ENCODE results near the gene TLR9. TPM values are rescaled to one million over a fixed set of nuclear protein-coding genes. Genes with fewer than 3 reads are reported as not detected.

TLR9 gene
- total RNA-seq, 1 experiment from 2014 or later, result not detected

DNA sequence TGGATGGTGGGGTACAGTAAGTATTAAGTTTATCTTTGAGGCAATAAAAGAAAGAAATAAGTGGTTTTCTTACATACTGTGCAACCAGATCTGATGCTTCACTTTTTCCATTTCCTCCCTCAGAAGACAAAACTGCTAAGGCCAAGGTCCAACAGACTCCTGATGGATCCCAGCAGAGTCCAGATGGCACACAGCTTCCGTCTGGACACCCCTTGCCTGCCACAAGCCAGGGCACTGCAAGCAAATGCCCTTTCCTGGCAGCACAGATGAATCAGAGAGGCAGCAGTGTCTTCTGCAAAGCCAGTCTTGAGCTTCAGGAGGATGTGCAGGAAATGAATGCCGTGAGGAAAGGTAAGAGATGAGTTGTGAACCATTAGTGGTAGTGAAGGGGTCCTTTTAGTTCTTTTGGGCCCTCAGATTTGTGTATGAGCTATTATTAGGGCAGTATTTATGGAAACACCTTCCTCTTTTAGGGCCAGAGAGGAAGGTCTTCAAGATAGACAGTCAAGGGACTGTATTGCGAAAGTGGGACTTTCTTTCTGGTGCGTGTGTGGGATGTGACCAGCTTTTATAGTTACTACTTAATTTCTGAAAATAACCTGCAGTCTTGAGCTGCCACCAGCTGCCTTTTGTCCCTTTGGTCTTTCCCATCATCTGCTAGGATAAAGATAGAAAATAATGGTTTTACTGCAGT, 22.9 kb downstream of the TLR9 start:
- H3K9me3 ChIP-seq (ENCODE audit: control insufficient read depth, insufficient read depth, low read depth, low read length), result no peaks in the 10 kb centered on the region
- in situ Hi-C loops (cut with HindIII; ENCODE audit: low pct_unique_long_range_greater_than_20kb, low sequenced_read_pairs), result no loop called here
- H3K27me3 ChIP-seq (ENCODE audit: control insufficient read depth, insufficient read depth, low read length), result no peaks in the 10 kb centered on the region
- no TSS peak for BruUV-seq (replicated peaks)
- TF ChIP-seq SIN3A (IDR thresholded peaks at IDR 0.05; ENCODE audit: borderline replicate concordance, insufficient read depth, low read depth, low read length), result no peak
- TF ChIP-seq POLR2AphosphoS5 (IDR thresholded peaks at IDR 0.05; ENCODE audit: low read depth, low read length), result no peak
- TF ChIP-seq, protein P1, sequence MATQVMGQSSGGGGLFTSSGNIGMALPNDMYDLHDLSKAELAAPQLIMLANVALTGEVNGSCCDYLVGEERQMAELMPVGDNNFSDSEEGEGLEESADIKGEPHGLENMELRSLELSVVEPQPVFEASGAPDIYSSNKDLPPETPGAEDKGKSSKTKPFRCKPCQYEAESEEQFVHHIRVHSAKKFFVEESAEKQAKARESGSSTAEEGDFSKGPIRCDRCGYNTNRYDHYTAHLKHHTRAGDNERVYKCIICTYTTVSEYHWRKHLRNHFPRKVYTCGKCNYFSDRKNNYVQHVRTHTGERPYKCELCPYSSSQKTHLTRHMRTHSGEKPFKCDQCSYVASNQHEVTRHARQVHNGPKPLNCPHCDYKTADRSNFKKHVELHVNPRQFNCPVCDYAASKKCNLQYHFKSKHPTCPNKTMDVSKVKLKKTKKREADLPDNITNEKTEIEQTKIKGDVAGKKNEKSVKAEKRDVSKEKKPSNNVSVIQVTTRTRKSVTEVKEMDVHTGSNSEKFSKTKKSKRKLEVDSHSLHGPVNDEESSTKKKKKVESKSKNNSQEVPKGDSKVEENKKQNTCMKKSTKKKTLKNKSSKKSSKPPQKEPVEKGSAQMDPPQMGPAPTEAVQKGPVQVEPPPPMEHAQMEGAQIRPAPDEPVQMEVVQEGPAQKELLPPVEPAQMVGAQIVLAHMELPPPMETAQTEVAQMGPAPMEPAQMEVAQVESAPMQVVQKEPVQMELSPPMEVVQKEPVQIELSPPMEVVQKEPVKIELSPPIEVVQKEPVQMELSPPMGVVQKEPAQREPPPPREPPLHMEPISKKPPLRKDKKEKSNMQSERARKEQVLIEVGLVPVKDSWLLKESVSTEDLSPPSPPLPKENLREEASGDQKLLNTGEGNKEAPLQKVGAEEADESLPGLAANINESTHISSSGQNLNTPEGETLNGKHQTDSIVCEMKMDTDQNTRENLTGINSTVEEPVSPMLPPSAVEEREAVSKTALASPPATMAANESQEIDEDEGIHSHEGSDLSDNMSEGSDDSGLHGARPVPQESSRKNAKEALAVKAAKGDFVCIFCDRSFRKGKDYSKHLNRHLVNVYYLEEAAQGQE (IDR thresholded peaks at IDR 0.05; ENCODE audit: insufficient read depth in 1 of 2, low read depth in 2 of 2, low read length in 1 of 2), result no peak
- TF ChIP-seq, protein P2, sequence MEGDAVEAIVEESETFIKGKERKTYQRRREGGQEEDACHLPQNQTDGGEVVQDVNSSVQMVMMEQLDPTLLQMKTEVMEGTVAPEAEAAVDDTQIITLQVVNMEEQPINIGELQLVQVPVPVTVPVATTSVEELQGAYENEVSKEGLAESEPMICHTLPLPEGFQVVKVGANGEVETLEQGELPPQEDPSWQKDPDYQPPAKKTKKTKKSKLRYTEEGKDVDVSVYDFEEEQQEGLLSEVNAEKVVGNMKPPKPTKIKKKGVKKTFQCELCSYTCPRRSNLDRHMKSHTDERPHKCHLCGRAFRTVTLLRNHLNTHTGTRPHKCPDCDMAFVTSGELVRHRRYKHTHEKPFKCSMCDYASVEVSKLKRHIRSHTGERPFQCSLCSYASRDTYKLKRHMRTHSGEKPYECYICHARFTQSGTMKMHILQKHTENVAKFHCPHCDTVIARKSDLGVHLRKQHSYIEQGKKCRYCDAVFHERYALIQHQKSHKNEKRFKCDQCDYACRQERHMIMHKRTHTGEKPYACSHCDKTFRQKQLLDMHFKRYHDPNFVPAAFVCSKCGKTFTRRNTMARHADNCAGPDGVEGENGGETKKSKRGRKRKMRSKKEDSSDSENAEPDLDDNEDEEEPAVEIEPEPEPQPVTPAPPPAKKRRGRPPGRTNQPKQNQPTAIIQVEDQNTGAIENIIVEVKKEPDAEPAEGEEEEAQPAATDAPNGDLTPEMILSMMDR (IDR thresholded peaks at IDR 0.05), result no peak
- no peak for TF ChIP-seq TCF7L2 (IDR thresholded peaks at IDR 0.05; ENCODE audit: low read depth, low read length)
- no peak for DNase-seq (ENCODE audit: low read depth, low spot score)
- peaks cover 21% of the 10 kb centered on the region for H3K36me3 ChIP-seq (ENCODE audit: control insufficient read depth, insufficient read depth, low read length)
- CTCF ChIA-PET, result no interaction called here
- ATAC-seq, result no peak
- no peak overlapping the region for H3K4me3 ChIP-seq (ENCODE audit: low read depth in 2 of 2, low read length in 2 of 2)
- POLR2A ChIA-PET, result no interaction called here
- intact Hi-C loops (cut with micrococcal nuclease; ENCODE audit: unreplicated experiment), result no loop called here
- peaks cover 10% of the 10 kb centered on the region for H3K4me1 ChIP-seq (ENCODE audit: control insufficient read depth, insufficient read depth, low read length)
- H3K27ac ChIP-seq (ENCODE audit: low read length), result no peak overlapping the region

DNA sequence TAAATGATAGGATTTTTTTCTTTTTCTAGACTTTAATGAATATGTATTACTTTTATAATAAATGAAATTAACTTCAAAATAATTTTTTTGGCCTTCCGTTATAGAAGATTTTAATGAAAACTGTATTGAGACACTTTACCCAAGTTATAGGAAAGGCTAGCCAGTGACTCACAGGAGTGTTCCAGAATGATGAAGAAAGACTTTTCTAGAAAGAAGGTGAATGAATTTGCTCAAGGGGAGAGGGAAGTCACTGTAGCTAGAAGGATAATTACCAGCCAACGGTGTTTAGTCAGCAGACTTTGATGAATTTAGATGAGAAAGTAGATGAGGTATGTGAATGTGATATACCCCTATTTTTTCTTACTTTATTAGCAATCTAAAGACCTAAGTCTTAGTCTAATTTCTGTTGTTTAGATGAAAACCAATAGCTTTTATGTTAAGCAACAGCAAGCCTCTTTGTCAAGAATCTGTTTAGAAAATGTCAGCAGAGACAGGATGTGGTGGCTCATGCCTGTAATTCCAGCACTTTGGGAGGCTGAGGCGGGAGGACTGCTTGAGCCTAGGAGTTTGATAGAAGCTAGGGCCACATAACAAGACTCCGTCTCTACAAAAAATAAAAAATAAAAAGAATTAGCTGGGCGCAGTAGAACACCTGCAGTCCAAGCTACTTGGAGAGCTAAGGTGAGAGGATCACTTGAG, 24.3 kb downstream of the TLR9 start:
- POLR2A ChIA-PET, result no interaction called here
- CTCF ChIA-PET, result no interaction called here
- Histone ChIP-seq H3K36me3 (ENCODE audit: control insufficient read depth, insufficient read depth, low read length) (peaks cover 18% of the 10 kb centered on the region), H3K4me1 (ENCODE audit: control insufficient read depth, insufficient read depth, low read length) (peaks cover 14% of the 10 kb centered on the region), H3K9me3 (ENCODE audit: control insufficient read depth, insufficient read depth, low read depth, low read length) (no peaks in the 10 kb centered on the region), H3K27ac (ENCODE audit: low read length) (no peak overlapping the region), H3K4me3 (ENCODE audit: low read depth in 2 of 2, low read length in 2 of 2) (no peak overlapping the region), H3K27me3 (ENCODE audit: control insufficient read depth, insufficient read depth, low read length) (no peaks in the 10 kb centered on the region)
- no peak for DNase-seq (ENCODE audit: low read depth, low spot score)
- in situ Hi-C loops (cut with HindIII; ENCODE audit: low pct_unique_long_range_greater_than_20kb, low sequenced_read_pairs), result no loop called here
- no peak for ATAC-seq
- intact Hi-C loops (cut with micrococcal nuclease; ENCODE audit: unreplicated experiment), result no loop called here
- TSS peak; percentile 35 for BruUV-seq (replicated peaks)
- TF ChIP-seq, protein P1 (IDR thresholded peaks at IDR 0.05; ENCODE audit: insufficient read depth in 1 of 2, low read depth in 2 of 2, low read length in 1 of 2), result no peak
- TF ChIP-seq TCF7L2 (IDR thresholded peaks at IDR 0.05; ENCODE audit: low read depth, low read length) (no peak), SIN3A (IDR thresholded peaks at IDR 0.05; ENCODE audit: borderline replicate concordance, insufficient read depth, low read depth, low read length) (no peak), POLR2AphosphoS5 (IDR thresholded peaks at IDR 0.05; ENCODE audit: low read depth, low read length) (no peak)
- TF ChIP-seq, protein P2 (IDR thresholded peaks at IDR 0.05), result no peak
